ENCODE measurements around the gene ADGRB3.

ADGRB3 gene

GRCh38 chr6:69340196-69340595 is 705.1 kb downstream of the ADGRB3 start:
- TF ChIP-seq, protein P1, sequence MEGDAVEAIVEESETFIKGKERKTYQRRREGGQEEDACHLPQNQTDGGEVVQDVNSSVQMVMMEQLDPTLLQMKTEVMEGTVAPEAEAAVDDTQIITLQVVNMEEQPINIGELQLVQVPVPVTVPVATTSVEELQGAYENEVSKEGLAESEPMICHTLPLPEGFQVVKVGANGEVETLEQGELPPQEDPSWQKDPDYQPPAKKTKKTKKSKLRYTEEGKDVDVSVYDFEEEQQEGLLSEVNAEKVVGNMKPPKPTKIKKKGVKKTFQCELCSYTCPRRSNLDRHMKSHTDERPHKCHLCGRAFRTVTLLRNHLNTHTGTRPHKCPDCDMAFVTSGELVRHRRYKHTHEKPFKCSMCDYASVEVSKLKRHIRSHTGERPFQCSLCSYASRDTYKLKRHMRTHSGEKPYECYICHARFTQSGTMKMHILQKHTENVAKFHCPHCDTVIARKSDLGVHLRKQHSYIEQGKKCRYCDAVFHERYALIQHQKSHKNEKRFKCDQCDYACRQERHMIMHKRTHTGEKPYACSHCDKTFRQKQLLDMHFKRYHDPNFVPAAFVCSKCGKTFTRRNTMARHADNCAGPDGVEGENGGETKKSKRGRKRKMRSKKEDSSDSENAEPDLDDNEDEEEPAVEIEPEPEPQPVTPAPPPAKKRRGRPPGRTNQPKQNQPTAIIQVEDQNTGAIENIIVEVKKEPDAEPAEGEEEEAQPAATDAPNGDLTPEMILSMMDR (IDR thresholded peaks at IDR 0.05; ENCODE audit: low read length, missing control alignments): no peak
- DNase-seq (ENCODE audit: low read depth): no peak

DNA sequence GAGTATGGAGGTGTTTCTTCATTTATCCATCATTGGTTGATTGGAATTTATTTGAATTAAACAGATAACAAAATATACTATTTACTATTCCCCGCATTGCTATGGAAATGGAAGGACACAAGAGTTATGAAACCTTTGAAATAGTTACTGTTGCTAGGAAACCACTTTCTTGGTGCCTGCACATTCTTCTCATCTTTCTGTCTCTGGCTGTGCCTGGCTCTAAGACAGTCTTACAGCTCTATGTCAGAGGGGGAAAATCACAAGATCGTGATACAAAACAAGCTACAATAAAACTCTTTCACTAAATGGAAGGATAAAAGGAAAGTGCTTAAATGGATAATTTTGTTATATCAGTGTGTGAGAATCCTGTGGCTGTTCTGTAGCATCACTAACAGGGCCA is 708.8 kb downstream of the ADGRB3 start:
- DNase-seq (ENCODE audit: low read depth): peak; percentile 0
- TF ChIP-seq, protein P1 (IDR thresholded peaks at IDR 0.05; ENCODE audit: low read length, missing control alignments): no peak
- no peak overlapping the region for H3K4me3 ChIP-seq (replicated peaks; ENCODE audit: low read depth, low read length)

More at GRCh38 chr6:69340196-69340595, 705.1 kb downstream of the ADGRB3 start:
- no peak overlapping the region for H3K4me3 ChIP-seq (replicated peaks; ENCODE audit: low read depth, low read length)

- no peak for DNase-seq (ENCODE audit: low read depth)
- TF ChIP-seq, protein P1 (IDR thresholded peaks at IDR 0.05; ENCODE audit: low read length, missing control alignments): no peak
These were observed 714.7 kb downstream of the ADGRB3 start for GRCh38 chr6:69349771-69350170.

DNA sequence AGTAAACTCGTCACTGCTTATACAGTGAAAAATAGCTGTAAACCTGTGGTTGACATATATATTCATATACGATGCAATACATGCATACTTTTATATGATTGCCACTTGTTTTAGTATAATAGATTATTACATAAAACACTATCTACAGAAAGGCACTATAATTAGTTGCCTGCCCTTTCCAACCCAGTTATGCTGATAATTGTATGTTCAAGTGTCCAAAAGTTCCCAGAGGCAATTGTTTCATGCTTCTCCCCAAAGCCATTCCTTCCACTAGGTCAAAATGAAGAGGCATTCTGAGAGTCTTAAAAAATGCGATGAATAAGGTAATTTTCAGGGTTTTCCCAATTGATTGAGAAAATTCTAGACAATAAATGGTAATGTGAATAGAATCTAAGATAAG is 727.1 kb downstream of the ADGRB3 start:
- no peak overlapping the region for H3K4me3 ChIP-seq (replicated peaks; ENCODE audit: low read depth, low read length)
- DNase-seq (ENCODE audit: low read depth): no peak
- TF ChIP-seq, protein P1 (IDR thresholded peaks at IDR 0.05; ENCODE audit: low read length, missing control alignments): no peak

More at GRCh38 chr6:69349771-69350170, 714.7 kb downstream of the ADGRB3 start:
- no peak overlapping the region for H3K4me3 ChIP-seq (replicated peaks; ENCODE audit: low read depth, low read length)

GRCh38 chr6:69366831-69367230 is 731.7 kb downstream of the ADGRB3 start:
- no peak overlapping the region for H3K4me3 ChIP-seq (replicated peaks; ENCODE audit: low read depth, low read length)
- DNase-seq (ENCODE audit: low read depth): no peak
- TF ChIP-seq, protein P1 (IDR thresholded peaks at IDR 0.05; ENCODE audit: low read length, missing control alignments): no peak

- no peak overlapping the region for H3K4me3 ChIP-seq (replicated peaks; ENCODE audit: low read depth, low read length)
- no peak for DNase-seq (ENCODE audit: low read depth)
These were observed 733.5 kb downstream of the ADGRB3 start for GRCh38 chr6:69368613-69369012.

GRCh38 chr6:69370763-69371162 is 735.7 kb downstream of the ADGRB3 start:
- H3K4me3 ChIP-seq (replicated peaks; ENCODE audit: low read depth, low read length): no peak overlapping the region
- TF ChIP-seq, protein P1 (IDR thresholded peaks at IDR 0.05; ENCODE audit: low read length, missing control alignments): no peak
- no peak for DNase-seq (ENCODE audit: low read depth)

More at GRCh38 chr6:69368613-69369012, 733.5 kb downstream of the ADGRB3 start:
- TF ChIP-seq, protein P1 (IDR thresholded peaks at IDR 0.05; ENCODE audit: low read length, missing control alignments): no peak
